Measurements from ENCODE around the gene CKLF. TPM values are rescaled to one million over a fixed set of nuclear protein-coding genes. Genes with fewer than 3 reads are reported as not detected.

Gene CKLF
- total RNA-seq, 4 donors from 2014 or later, result 30.5 to 94.3 (median 42.2) TPM

DNA sequence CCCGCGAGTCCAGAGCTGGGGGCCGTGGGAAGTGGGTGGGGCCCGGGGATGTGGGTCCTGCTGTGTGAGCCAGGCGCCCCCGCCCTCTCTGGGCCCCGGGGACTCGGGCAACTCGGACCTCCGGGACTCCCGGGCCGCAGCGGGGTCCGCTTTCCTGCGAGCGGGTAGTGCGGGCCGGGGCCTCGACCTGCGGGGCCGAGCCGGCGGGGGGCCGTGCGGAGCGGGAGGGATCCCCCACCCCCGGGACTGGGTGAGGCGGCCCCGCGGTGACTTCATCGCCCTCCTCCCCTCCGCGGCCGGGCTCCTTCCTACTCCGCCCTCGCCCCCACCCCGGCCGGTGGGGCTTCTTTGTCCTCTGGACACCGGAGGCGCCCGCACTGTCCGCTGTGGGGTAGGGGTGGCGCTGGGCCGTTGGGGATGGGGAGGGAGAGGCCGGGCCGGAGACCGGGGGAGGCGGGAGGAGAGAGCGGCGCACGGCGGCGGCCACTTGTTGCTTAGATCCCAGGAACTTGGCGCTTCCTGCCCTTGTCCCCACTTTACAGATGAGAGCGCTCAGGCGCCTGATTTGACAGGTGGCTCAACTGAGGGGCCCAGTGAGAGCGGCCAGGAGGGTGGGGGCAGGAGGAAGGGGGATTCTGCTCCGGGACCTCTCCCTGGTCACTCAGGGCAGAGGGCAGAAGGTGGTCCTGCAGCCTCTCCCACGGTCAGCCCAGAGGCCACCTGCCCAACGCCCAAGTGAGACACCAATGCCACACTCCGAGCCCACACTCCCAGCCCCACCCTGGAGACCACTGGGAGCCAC, 53.0 kb downstream of the CKLF start:
- TF ChIP-seq CTCF (IDR thresholded peaks at IDR 0.05; ENCODE audit: low read depth), result no peak

- TF ChIP-seq CTCF (IDR thresholded peaks at IDR 0.05; ENCODE audit: low read depth), result no peak
Observed at GRCh38 chr16:66605979-66606751, 53.8 kb downstream of the CKLF start.

GRCh38 chr16:66608241-66609138, 56.1 kb downstream of the CKLF start:
- no peak for TF ChIP-seq CTCF (IDR thresholded peaks at IDR 0.05; ENCODE audit: low read depth)

GRCh38 chr16:66609139-66609510, 56.7 kb downstream of the CKLF start:
- TF ChIP-seq CTCF (IDR thresholded peaks at IDR 0.05; ENCODE audit: low read depth), result no peak

- no peak for TF ChIP-seq CTCF (IDR thresholded peaks at IDR 0.05; ENCODE audit: low read depth)
Observed at GRCh38 chr16:66610111-66610820, 57.9 kb downstream of the CKLF start.

GRCh38 chr16:66612422-66612821, 60.0 kb downstream of the CKLF start:
- no peak for TF ChIP-seq CTCF (IDR thresholded peaks at IDR 0.05; ENCODE audit: low read depth)

All from subcutaneous adipose tissue (tissue), 4 donors.